HL-60/S4 treated with retinoic acid at 250 ng/mL for 4 days and 3 days (cell line): Measurements from ENCODE around the gene GRB7.
"Not testable (repeated sequence)": the region's sequence is repeated elsewhere in the genome, so short reads cannot be mapped to it uniquely, and the experiment has no call there.

Source experiments
- in situ Hi-C: fragments of 300-500 bp; cut with MboI; formaldehyde crosslinking; loops from 2 replicates; pipeline ENCODE4 v1.7.0; 2022; ENCODE audit warnings: low sequenced_read_pairs

Gene GRB7

GRCh38 chr17:39737760-39738567 lies at the start of gene GRB7:
GRB7 (plus strand) TSS chr17:39737938; CDS start chr17:39742302, 4,364 bp downstream.
- in situ Hi-C loops, result no loop called here

GRCh38 chr17:39688475-39688835 lies 49.3 kb upstream of the GRB7 start:
- in situ Hi-C loops, result loop anchor here (10.0 kb wide), 1 partner anchor 64 kb away; the partner anchor contains the start of gene PPP1R1B

- in situ Hi-C loops, result loop anchor here (10.0 kb wide), 1 partner anchor 64 kb away; the partner anchor contains the start of gene PPP1R1B
Observed at GRCh38 chr17:39688945-39689344, 48.8 kb upstream of the GRB7 start.

GRCh38 chr17:39694593-39694992 lies 43.1 kb upstream of the GRB7 start:
- in situ Hi-C loops, result no loop called here

GRCh38 chr17:39695089-39695474 lies 42.7 kb upstream of the GRB7 start:
- in situ Hi-C loops, result no loop called here

GRCh38 chr17:39696731-39697130 lies 41.0 kb upstream of the GRB7 start:
- in situ Hi-C loops, result no loop called here

GRCh38 chr17:39697961-39698360 lies 39.8 kb upstream of the GRB7 start:
- in situ Hi-C loops, result no loop called here

GRCh38 chr17:39699157-39699817 lies 38.5 kb upstream of the GRB7 start:
- in situ Hi-C loops, result not testable (repeated sequence)

- in situ Hi-C loops, result no loop called here
Observed at GRCh38 chr17:39699818-39700147, 38.0 kb upstream of the GRB7 start, which contains the start of gene ERBB2. ERBB2 (plus strand) TSS chr17:39700064; CDS start chr17:39700239, 175 bp downstream.

- in situ Hi-C loops, result no loop called here
Observed at GRCh38 chr17:39700148-39700987, 37.4 kb upstream of the GRB7 start.

- in situ Hi-C loops, result no loop called here
Observed at GRCh38 chr17:39701012-39701783, 36.5 kb upstream of the GRB7 start.

GRCh38 chr17:39701784-39702422 lies 35.8 kb upstream of the GRB7 start:
- in situ Hi-C loops, result no loop called here

- in situ Hi-C loops, result no loop called here
Observed at GRCh38 chr17:39702901-39703893, 34.5 kb upstream of the GRB7 start.

GRCh38 chr17:39703913-39704312 lies 33.8 kb upstream of the GRB7 start:
- in situ Hi-C loops, result no loop called here

- in situ Hi-C loops, result no loop called here
Observed at GRCh38 chr17:39704821-39705551, 32.8 kb upstream of the GRB7 start.

- in situ Hi-C loops, result no loop called here
Observed at GRCh38 chr17:39705786-39706348, 31.9 kb upstream of the GRB7 start.

GRCh38 chr17:39706383-39706782 lies 31.4 kb upstream of the GRB7 start:
- in situ Hi-C loops, result no loop called here

- in situ Hi-C loops, result no loop called here
Observed at GRCh38 chr17:39706921-39707337, 30.8 kb upstream of the GRB7 start.
